ENCODE measurements around the gene ARMC5.

DNA sequence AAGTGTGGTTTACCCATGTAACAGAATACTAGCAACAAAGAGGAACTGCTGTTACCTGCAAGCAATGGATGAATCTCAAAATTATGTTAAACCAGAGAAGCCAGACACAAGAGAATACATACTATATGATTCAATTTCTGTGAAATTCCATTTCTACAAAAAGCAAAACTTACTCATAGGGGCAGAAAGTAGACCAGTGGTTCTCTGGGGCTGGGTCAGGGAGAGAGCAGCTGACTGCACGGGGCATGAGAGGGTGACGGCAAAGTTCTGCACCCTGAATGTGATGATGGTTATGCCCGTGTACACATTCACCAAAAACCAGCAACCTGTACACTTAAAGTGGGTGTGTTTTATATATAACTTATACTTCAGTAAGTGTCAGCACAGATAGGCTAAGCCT lies 19.8 kb upstream of the ARMC5 start:
- TF ChIP-seq GATA2 (CRISPR knock-in tag; IDR thresholded peaks at IDR 0.05) (no peak), RCOR1 (IDR thresholded peaks at IDR 0.05; ENCODE audit: low read length) (no peak), POLR2AphosphoS5 (IDR thresholded peaks at IDR 0.05; ENCODE audit: low read depth, low read length) (no peak), JUND (IDR thresholded peaks at IDR 0.05) (no peak), REST (IDR thresholded peaks at IDR 0.05; ENCODE audit: low read depth, low read length) (no peak), SIN3A (IDR thresholded peaks at IDR 0.05; ENCODE audit: borderline replicate concordance, low read depth, low read length) (no peak), GABPA (IDR thresholded peaks at IDR 0.05; ENCODE audit: low read depth) (no peak), TCF12 (IDR thresholded peaks at IDR 0.05) (no peak), FOXM1 (IDR thresholded peaks at IDR 0.05; ENCODE audit: low read depth) (no peak)
- TF ChIP-seq, protein P1, sequence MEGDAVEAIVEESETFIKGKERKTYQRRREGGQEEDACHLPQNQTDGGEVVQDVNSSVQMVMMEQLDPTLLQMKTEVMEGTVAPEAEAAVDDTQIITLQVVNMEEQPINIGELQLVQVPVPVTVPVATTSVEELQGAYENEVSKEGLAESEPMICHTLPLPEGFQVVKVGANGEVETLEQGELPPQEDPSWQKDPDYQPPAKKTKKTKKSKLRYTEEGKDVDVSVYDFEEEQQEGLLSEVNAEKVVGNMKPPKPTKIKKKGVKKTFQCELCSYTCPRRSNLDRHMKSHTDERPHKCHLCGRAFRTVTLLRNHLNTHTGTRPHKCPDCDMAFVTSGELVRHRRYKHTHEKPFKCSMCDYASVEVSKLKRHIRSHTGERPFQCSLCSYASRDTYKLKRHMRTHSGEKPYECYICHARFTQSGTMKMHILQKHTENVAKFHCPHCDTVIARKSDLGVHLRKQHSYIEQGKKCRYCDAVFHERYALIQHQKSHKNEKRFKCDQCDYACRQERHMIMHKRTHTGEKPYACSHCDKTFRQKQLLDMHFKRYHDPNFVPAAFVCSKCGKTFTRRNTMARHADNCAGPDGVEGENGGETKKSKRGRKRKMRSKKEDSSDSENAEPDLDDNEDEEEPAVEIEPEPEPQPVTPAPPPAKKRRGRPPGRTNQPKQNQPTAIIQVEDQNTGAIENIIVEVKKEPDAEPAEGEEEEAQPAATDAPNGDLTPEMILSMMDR (IDR thresholded peaks at IDR 0.05) = no peak
